Measurements from ENCODE around the gene BBOX1. TPM values are rescaled to one million over a fixed set of nuclear protein-coding genes. Genes with fewer than 3 reads are reported as not detected.
"Not testable (repeated sequence)": the region's sequence is repeated elsewhere in the genome, so short reads cannot be mapped to it uniquely, and the experiment has no call there.

Gene BBOX1
- total and polyA plus RNA-seq, 3 experiments from 2014 or later: not detected

GRCh38 chr11:27083782-27084181 is 43.2 kb downstream of the BBOX1 start:
- CTCF ChIA-PET: no interaction called here
- H3K9me3 Mint-ChIP-seq: peaks cover 0 to 9% (median 4%) of the 10 kb centered on the region in 5 donors

DNA sequence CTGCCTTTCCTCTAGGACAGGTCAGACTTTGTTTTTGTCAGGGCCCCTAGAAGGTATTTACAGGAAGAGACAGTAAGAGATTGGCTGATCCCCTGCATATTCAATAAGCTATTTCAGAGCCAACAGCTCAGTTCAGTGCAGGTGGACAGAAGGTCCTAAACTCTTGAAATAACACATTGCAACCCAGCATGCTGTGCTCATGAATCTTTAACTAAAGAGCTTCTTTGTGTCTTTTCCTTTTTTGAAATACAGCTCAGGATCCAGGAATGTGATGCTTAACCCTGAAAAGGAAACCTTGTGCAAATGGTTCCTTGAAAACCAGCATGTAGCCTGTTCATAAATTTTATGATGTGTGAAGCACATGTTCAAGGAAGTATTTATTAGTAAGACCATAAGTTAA is 43.9 kb downstream of the BBOX1 start:
- Histone ChIP-seq H3K36me3 (ENCODE audit: insufficient read depth, low read length) (no peaks in the 10 kb centered on the region), H3K4me3 (ENCODE audit: low read length) (no peak overlapping the region), H3K27me3 (ENCODE audit: insufficient read depth, low read length, poor library complexity, severe bottlenecking) (no peaks in the 10 kb centered on the region), H3K27ac (ENCODE audit: low read depth, low read length) (no peak overlapping the region), H3K4me1 (ENCODE audit: insufficient read depth, low read length) (no peaks in the 10 kb centered on the region), H3K9me3 (ENCODE audit: low read length) (no peaks in the 10 kb centered on the region)
- Mint-ChIP-seq H3K36me3 (no peaks in the 10 kb centered on the region), H3K4me1 (no peaks in the 10 kb centered on the region), H3K4me3 (no peak overlapping the region), H3K9me3 (peaks cover 0 to 10% (median 6%) of the 10 kb centered on the region in 5 donors), H3K27ac (no peak overlapping the region), H3K27me3 (no peaks in the 10 kb centered on the region)
- POLR2A ChIA-PET: no interaction called here
- DNase-seq: no peak
- CTCF ChIA-PET: no interaction called here

More at GRCh38 chr11:27083782-27084181, 43.2 kb downstream of the BBOX1 start:
- Histone ChIP-seq H3K36me3 (ENCODE audit: insufficient read depth, low read length) (no peaks in the 10 kb centered on the region), H3K27ac (ENCODE audit: low read depth, low read length) (no peak overlapping the region), H3K9me3 (ENCODE audit: low read length) (no peaks in the 10 kb centered on the region), H3K4me1 (ENCODE audit: insufficient read depth, low read length) (no peaks in the 10 kb centered on the region), H3K4me3 (ENCODE audit: low read length) (no peak overlapping the region), H3K27me3 (ENCODE audit: insufficient read depth, low read length, poor library complexity, severe bottlenecking) (no peaks in the 10 kb centered on the region)
- H3K27ac Mint-ChIP-seq: no peak overlapping the region
- H3K4me1 Mint-ChIP-seq: no peaks in the 10 kb centered on the region
- no peak overlapping the region for H3K4me3 Mint-ChIP-seq
- DNase-seq: no peak
- POLR2A ChIA-PET: no interaction called here
- no peaks in the 10 kb centered on the region for H3K27me3 Mint-ChIP-seq
- H3K36me3 Mint-ChIP-seq: no peaks in the 10 kb centered on the region

DNA sequence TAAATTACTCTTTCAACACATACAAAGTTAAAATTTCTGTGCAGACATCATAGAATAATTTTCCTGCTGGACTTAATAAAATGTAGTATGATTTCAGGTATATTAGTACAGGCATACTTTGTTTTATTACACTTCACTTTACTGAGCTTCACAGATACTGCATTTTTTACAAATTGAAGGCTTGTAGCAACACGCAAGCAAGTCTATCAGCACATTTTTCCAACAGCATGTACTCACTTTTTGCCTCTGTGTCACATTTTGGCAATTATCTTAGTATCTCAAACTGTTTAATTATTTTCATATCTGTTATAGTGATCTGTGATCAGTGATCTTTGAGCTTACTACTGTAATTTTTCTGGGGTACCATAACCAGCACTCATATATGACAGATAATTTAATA is 44.5 kb downstream of the BBOX1 start:
- Mint-ChIP-seq H3K9me3 (peaks cover 3 to 15% (median 9%) of the 10 kb centered on the region in 5 donors), H3K27me3 (no peaks in the 10 kb centered on the region), H3K27ac (no peak overlapping the region), H3K36me3 (peaks cover 0 to 3% (median 0%) of the 10 kb centered on the region in 3 donors), H3K4me3 (no peak overlapping the region), H3K4me1 (no peaks in the 10 kb centered on the region)
- no peaks in the 10 kb centered on the region for H3K27me3 ChIP-seq (ENCODE audit: insufficient read depth, low read length, poor library complexity, severe bottlenecking)
- H3K36me3 ChIP-seq (ENCODE audit: insufficient read depth, low read length): no peaks in the 10 kb centered on the region
- POLR2A ChIA-PET: no interaction called here
- no peak for DNase-seq
- no peaks in the 10 kb centered on the region for H3K4me1 ChIP-seq (ENCODE audit: insufficient read depth, low read length)
- H3K9me3 ChIP-seq (ENCODE audit: low read length): no peaks in the 10 kb centered on the region
- H3K4me3 ChIP-seq (ENCODE audit: low read length): no peak overlapping the region
- no peak overlapping the region for H3K27ac ChIP-seq (ENCODE audit: low read depth, low read length)
- CTCF ChIA-PET: no interaction called here

- CTCF ChIA-PET: no interaction called here
- Histone ChIP-seq H3K27ac (ENCODE audit: low read depth, low read length) (no peak overlapping the region), H3K27me3 (ENCODE audit: insufficient read depth, low read length, poor library complexity, severe bottlenecking) (no peaks in the 10 kb centered on the region), H3K9me3 (ENCODE audit: low read length) (no peaks in the 10 kb centered on the region), H3K4me3 (ENCODE audit: low read length) (no peak overlapping the region), H3K36me3 (ENCODE audit: insufficient read depth, low read length) (no peaks in the 10 kb centered on the region), H3K4me1 (ENCODE audit: insufficient read depth, low read length) (no peaks in the 10 kb centered on the region)
- POLR2A ChIA-PET: no interaction called here
- Mint-ChIP-seq H3K4me3 (no peak overlapping the region), H3K36me3 (peaks cover 0 to 5% (median 0%) of the 10 kb centered on the region in 3 donors), H3K4me1 (no peaks in the 10 kb centered on the region), H3K27me3 (no peaks in the 10 kb centered on the region), H3K27ac (no peak overlapping the region), H3K9me3 (peaks cover 7 to 18% (median 14%) of the 10 kb centered on the region in 5 donors)
- no peak for DNase-seq
Observed at GRCh38 chr11:27085605-27086004, 45.0 kb downstream of the BBOX1 start.

DNA sequence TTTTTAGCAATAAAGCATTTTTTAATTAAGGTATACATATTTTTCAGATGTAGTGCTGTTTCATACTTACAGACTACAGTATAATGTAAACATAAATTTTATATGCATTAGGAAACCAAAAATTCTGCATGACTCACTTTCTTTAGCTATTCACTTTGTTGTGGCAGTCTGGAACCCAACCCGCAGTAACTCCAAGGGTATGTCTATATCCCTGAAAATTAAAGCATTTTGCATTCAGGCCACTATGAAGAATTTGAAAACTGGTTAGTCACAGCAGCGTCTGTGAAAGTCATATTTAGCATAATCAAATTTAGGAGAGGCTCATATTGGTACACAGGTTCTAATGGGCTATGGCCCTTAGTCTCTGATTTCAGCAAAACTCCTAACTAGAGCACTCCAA is 46.8 kb downstream of the BBOX1 start:
- DNase-seq: no peak
- Mint-ChIP-seq H3K36me3 (peaks cover 0 to 5% (median 0%) of the 10 kb centered on the region in 3 donors), H3K27ac (no peak overlapping the region), H3K4me3 (no peak overlapping the region), H3K9me3 (peaks cover 13 to 23% (median 17%) of the 10 kb centered on the region in 5 donors), H3K4me1 (no peaks in the 10 kb centered on the region), H3K27me3 (no peaks in the 10 kb centered on the region)
- CTCF ChIA-PET: no interaction called here
- Histone ChIP-seq H3K9me3 (ENCODE audit: low read length) (no peaks in the 10 kb centered on the region), H3K4me3 (ENCODE audit: low read length) (no peak overlapping the region), H3K27ac (ENCODE audit: low read depth, low read length) (no peak overlapping the region), H3K4me1 (ENCODE audit: insufficient read depth, low read length) (no peaks in the 10 kb centered on the region), H3K27me3 (ENCODE audit: insufficient read depth, low read length, poor library complexity, severe bottlenecking) (no peaks in the 10 kb centered on the region), H3K36me3 (ENCODE audit: insufficient read depth, low read length) (no peaks in the 10 kb centered on the region)
- POLR2A ChIA-PET: no interaction called here

DNA sequence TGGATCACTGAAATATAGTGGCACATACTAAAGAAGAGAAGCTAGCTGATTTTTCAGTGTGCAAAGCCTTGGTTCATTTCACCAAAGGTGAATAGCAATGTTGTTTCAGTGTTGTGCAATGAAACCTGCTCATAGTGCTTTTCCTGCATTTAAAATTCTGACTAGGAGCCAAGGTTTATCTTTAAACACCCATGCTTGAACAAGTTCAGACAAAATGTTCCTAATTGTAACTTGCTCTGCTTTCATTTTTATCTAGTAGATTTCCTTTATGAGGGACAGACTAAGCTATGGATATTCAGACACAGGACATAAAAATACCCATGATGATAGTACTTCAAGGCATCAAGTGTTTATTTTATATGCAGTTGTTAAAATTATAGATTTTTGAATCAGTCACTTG is 47.7 kb downstream of the BBOX1 start:
- Histone ChIP-seq H3K9me3 (ENCODE audit: low read length) (no peaks in the 10 kb centered on the region), H3K4me3 (ENCODE audit: low read length) (no peak overlapping the region), H3K27ac (ENCODE audit: low read depth, low read length) (no peak overlapping the region), H3K4me1 (ENCODE audit: insufficient read depth, low read length) (no peaks in the 10 kb centered on the region), H3K36me3 (ENCODE audit: insufficient read depth, low read length) (no peaks in the 10 kb centered on the region), H3K27me3 (ENCODE audit: insufficient read depth, low read length, poor library complexity, severe bottlenecking) (no peaks in the 10 kb centered on the region)
- ChIA-PET CTCF (no interaction called here), POLR2A (no interaction called here)
- H3K27ac Mint-ChIP-seq: no peak overlapping the region
- H3K27me3 Mint-ChIP-seq: no peaks in the 10 kb centered on the region
- H3K4me3 Mint-ChIP-seq: no peak overlapping the region
- H3K9me3 Mint-ChIP-seq: peaks cover 13 to 20% (median 17%) of the 10 kb centered on the region in 5 donors
- no peaks in the 10 kb centered on the region for H3K4me1 Mint-ChIP-seq
- peaks cover 0 to 5% (median 0%) of the 10 kb centered on the region in 3 donors for H3K36me3 Mint-ChIP-seq
- no peak for DNase-seq

- Mint-ChIP-seq H3K36me3 (peaks cover 0 to 5% (median 0%) of the 10 kb centered on the region in 3 donors), H3K4me1 (no peaks in the 10 kb centered on the region), H3K27me3 (no peaks in the 10 kb centered on the region), H3K4me3 (no peak overlapping the region), H3K9me3 (peaks cover 16 to 20% (median 17%) of the 10 kb centered on the region in 5 donors), H3K27ac (no peak overlapping the region)
- no peaks in the 10 kb centered on the region for H3K4me1 ChIP-seq (ENCODE audit: insufficient read depth, low read length)
- no peaks in the 10 kb centered on the region for H3K27me3 ChIP-seq (ENCODE audit: insufficient read depth, low read length, poor library complexity, severe bottlenecking)
- H3K4me3 ChIP-seq (ENCODE audit: low read length): no peak overlapping the region
- CTCF ChIA-PET: no interaction called here
- no peak overlapping the region for H3K27ac ChIP-seq (ENCODE audit: low read depth, low read length)
- DNase-seq: no peak
- H3K36me3 ChIP-seq (ENCODE audit: insufficient read depth, low read length): no peaks in the 10 kb centered on the region
- POLR2A ChIA-PET: no interaction called here
- H3K9me3 ChIP-seq (ENCODE audit: low read length): no peaks in the 10 kb centered on the region
Observed at GRCh38 chr11:27089746-27090145, 49.1 kb downstream of the BBOX1 start.

DNA sequence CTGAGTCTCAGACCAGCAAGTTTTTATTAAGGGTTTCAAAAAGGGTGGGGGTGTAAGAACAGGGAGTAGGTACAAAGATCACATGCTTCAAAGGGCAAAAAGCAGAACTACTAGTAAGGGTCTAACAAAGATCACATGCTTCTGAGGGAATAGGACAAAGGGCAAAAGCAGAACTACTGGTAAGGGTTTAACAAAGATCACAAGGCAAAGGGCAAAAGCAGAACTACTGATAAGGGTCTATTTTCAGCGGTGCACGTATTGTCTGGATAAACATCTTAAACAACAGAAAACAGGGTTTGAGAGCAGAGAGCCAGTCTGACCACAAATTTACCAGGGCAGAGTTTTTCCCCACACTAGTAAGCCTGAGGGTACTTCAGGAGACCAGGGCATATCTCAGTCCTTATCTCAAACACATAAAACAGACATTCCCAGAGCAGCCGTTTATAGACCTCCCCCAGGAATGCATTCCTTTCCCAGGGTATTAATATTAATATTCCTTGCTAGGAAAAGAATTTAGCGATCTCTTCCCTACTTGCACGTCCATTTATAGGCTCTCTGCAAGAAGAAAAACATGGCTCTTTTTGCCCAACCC is 49.8 kb downstream of the BBOX1 start:
- H3K4me1 ChIP-seq (ENCODE audit: insufficient read depth, low read length); H3K36me3 Mint-ChIP-seq; H3K27ac Mint-ChIP-seq; H3K27ac ChIP-seq (ENCODE audit: low read depth, low read length); H3K27me3 ChIP-seq (ENCODE audit: insufficient read depth, low read length, poor library complexity, severe bottlenecking); DNase-seq; H3K9me3 ChIP-seq (ENCODE audit: low read length); H3K36me3 ChIP-seq (ENCODE audit: insufficient read depth, low read length); H3K27me3 Mint-ChIP-seq; POLR2A ChIA-PET; H3K4me3 Mint-ChIP-seq; CTCF ChIA-PET; H3K4me3 ChIP-seq (ENCODE audit: low read length); H3K4me1 Mint-ChIP-seq: not testable (repeated sequence)
- peaks cover 16 to 20% (median 17%) of the 10 kb centered on the region in 5 donors for H3K9me3 Mint-ChIP-seq

DNA sequence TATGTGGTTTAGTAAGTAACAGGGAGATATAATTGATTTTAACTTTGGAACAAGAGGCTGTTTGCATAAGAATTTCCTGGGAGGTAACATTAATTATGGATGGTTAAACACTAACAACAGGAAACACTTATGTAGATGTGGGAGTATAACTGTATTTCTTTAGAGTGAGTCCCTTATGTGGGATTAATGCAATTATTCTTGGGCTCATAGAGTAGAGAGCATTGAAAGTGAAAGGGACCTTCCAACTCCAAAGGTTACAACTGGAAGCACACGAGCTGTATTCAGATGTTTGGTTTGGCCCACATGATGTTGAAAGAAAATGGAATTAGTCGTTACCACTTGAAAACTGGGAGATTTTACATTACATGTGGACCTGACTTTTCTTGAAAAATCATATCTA is 53.5 kb downstream of the BBOX1 start:
- CTCF ChIA-PET: no interaction called here
- no peaks in the 10 kb centered on the region for H3K9me3 ChIP-seq (ENCODE audit: low read length)
- Mint-ChIP-seq H3K9me3 (peaks cover 12 to 18% (median 16%) of the 10 kb centered on the region in 5 donors), H3K4me3 (no peak overlapping the region), H3K36me3 (peaks cover 0 to 5% (median under 1%) of the 10 kb centered on the region in 3 donors), H3K27ac (no peak overlapping the region), H3K4me1 (no peaks in the 10 kb centered on the region), H3K27me3 (no peaks in the 10 kb centered on the region)
- H3K27me3 ChIP-seq (ENCODE audit: insufficient read depth, low read length, poor library complexity, severe bottlenecking): no peaks in the 10 kb centered on the region
- no peak overlapping the region for H3K27ac ChIP-seq (ENCODE audit: low read depth, low read length)
- H3K4me1 ChIP-seq (ENCODE audit: insufficient read depth, low read length): no peaks in the 10 kb centered on the region
- H3K4me3 ChIP-seq (ENCODE audit: low read length): no peak overlapping the region
- POLR2A ChIA-PET: no interaction called here
- no peaks in the 10 kb centered on the region for H3K36me3 ChIP-seq (ENCODE audit: insufficient read depth, low read length)
- DNase-seq: no peak

Data from CD8-positive, alpha-beta memory T cell (primary cell).